HG02943 (cell line): Measurements from ENCODE around the gene FMNL1.
"Not testable (repeated sequence)": the region's sequence is repeated elsewhere in the genome, so short reads cannot be mapped to it uniquely, and the experiment has no call there.

Experiments
- ATAC-seq: cut with Tn5 transposase; IDR thresholded peaks from one replicate; pipeline ENCODE4 v1.9.1; 2021; ENCODE audit warnings: mild to moderate bottlenecking, low read depth, moderate library complexity; ENCODE audit not compliant: unreplicated experiment

The FMNL1 gene, protein sequence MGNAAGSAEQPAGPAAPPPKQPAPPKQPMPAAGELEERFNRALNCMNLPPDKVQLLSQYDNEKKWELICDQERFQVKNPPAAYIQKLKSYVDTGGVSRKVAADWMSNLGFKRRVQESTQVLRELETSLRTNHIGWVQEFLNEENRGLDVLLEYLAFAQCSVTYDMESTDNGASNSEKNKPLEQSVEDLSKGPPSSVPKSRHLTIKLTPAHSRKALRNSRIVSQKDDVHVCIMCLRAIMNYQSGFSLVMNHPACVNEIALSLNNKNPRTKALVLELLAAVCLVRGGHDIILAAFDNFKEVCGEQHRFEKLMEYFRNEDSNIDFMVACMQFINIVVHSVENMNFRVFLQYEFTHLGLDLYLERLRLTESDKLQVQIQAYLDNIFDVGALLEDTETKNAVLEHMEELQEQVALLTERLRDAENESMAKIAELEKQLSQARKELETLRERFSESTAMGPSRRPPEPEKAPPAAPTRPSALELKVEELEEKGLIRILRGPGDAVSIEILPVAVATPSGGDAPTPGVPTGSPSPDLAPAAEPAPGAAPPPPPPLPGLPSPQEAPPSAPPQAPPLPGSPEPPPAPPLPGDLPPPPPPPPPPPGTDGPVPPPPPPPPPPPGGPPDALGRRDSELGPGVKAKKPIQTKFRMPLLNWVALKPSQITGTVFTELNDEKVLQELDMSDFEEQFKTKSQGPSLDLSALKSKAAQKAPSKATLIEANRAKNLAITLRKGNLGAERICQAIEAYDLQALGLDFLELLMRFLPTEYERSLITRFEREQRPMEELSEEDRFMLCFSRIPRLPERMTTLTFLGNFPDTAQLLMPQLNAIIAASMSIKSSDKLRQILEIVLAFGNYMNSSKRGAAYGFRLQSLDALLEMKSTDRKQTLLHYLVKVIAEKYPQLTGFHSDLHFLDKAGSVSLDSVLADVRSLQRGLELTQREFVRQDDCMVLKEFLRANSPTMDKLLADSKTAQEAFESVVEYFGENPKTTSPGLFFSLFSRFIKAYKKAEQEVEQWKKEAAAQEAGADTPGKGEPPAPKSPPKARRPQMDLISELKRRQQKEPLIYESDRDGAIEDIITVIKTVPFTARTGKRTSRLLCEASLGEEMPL

DNA sequence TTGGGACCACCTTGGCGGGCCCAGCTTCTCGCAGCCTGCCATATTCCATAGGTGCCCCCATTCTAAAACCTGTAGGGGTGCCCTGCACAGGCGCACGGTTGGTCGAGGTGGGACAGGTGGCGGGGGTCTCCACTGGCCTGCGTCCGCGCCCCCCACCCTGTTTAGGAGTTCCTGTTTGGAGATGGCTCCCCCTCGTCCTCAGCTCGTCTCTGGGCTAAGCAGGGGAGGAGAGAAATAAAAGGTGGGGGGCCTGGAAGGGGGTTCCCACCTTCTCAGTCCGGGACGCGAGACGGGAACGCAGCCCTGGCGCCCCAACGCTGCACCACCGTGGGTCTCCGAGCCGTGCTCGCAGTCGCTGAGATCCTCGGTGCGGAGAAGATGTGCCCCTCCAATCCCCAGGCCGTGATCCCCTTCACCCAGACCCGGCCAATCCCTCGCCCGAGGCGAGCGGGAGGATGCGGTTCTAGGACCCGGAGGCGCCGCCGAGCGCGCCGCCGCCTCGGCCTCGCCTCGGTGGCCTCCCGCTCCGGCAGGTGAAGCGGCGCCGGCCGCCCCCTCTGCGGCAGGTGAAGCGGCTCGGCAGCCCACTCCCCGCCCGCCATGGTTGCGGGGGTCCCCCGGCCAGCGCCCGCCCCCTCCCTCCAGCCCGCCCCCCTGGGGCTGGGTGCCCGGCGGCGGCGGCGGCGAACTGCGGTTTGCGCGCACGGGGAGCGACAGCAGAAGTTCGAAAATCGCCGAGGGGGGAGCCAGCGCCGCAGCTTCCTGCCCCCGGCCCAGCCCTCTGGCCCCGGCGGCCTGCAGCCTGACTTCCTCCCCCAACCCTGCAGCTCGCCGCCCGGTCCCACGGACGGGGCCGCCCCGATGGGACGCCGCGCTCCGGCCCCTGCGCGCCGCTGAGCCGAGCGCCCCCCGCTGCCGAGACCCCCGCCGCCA, at the start of gene FMNL1:
FMNL1 (plus strand) TSS at position 805 of the 933 bp plus-strand sequence. CDS start 240 bp downstream, outside the sequence.
- no peak for ATAC-seq

DNA sequence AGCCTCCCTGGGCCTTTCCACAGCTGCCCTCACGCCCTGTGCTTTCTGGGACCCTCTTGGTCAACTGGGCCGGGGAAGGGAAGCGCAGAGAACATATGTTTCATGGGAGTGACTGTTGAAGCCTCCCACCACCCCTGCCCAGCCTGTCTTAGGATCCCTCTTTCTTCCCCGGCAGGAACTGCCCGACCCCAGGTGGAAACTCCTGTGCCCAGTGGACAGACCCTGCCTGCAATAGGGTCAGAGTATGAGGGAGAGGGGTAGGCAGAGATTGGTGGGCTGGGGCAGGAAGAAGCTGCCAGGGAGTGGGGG, 49.5 kb upstream of the FMNL1 start:
- no peak for ATAC-seq

DNA sequence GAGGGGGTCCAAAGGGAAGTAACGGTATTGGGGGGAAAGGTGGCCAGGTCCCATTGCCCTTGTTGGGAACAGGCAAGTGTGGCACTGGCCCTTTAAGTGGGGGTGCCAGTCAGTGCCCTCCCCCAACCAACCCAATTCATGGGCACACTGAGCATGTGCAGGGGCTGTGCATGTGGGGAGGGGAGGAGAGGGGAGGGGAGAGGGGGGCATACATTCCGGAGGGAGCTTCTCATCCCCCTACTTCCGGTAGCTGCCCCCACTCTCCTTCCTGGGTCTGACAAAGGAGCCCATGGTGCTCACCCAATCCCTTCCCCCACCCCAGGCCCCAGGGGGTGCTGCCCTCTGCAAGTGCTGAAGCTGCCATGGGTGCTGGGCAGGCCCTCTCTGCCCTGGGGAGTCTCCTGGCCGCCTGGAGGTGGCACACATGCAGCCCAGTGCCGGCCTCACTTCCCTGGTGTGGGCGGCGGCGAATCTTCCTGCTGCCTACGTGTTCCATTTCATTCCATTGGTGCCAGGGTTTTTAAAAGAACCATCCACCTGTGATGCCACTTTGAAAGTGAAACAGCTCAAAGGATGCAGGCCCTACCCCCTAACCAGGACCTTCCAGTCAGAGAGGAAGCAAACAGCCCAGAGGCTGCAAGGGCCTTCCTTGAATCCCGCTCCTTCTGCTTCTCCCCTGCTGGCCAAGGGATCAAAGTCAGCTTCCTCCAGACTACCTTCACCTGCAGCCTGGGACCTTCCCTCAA, 49.0 kb upstream of the FMNL1 start:
- ATAC-seq = no peak

DNA sequence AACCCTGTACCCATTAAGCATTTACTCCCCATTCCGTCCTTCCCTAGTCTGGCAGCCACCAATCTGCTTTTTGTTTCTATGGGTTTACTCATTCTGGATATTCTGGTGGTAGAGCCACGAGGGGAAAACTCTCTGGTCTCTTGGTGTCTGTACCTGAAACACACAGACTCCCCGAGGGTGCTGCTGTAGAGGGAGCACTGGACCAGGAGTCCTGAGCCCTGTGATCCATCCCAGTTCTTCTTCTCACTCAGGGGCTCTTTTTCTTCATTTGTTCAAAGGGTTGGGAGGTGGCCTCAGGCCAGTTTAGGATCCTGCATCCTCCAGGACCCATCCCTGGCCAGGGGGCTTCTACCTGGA, 45.9 kb upstream of the FMNL1 start:
- no peak for ATAC-seq

DNA sequence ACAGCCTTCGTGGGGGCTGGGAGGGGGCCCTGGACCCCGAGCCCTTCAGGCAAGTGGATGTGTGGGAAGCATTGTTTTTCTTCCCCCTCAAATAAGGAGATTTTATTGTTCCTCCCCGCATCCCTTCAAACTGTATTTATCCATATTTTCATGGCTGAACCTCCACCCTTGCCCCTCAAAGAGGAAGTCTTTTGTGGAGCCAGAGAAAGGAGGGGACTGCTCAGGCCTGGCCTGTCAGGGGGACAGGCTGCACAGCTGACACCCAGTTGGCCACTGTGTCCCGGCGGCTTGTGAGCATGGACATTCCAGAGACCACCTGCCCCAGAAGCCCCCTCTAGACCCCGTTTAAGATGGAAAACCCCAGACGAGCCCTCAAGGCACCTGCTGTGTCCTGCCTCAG, 44.1 kb upstream of the FMNL1 start:
- no peak for ATAC-seq

DNA sequence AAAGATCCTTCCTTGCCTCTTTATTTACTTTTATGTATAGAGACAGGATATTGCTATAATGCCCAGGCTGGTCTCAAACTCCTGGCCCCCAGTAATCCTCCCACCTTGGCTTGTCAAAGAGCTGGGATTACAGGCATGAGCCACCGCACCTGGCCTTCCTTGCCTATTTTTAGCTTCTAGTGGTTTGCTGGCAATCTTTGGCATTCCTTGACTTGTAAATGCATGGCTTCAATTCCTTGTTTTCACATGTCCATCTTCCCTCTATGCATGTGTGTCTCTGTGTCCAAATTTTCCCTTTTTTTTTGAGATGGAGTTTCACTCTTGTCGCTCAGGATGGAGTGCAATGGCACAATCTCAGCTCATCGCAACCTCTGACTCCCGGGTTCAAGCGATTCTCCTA, 37.5 kb upstream of the FMNL1 start:
- no peak for ATAC-seq

DNA sequence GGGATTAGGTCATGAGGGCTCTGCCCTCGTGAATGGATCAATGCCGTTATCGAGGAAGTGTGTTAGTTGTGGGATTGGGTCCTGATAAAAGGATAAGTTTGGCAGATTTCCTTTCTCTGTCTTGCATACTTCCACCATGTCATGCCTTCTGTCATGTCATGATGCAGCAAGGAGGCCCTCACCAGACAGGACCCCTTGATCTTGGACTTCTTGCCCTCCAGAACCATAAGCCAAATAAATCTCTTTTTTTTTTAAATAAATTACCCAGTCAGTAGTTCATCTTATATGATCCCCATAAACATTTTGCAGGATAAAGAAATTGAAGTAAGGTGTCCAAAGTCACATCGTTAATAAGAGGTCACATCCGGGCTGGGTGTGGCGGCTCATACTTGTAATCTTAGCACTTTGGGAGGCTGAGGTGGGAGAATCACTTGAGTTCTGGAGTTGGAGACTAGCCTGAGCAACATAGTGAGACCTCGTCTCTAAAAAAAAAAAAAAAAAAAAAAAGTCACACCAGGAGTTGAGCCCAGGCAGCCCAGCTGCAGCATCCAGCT, 34.8 kb upstream of the FMNL1 start:
- ATAC-seq = no peak

DNA sequence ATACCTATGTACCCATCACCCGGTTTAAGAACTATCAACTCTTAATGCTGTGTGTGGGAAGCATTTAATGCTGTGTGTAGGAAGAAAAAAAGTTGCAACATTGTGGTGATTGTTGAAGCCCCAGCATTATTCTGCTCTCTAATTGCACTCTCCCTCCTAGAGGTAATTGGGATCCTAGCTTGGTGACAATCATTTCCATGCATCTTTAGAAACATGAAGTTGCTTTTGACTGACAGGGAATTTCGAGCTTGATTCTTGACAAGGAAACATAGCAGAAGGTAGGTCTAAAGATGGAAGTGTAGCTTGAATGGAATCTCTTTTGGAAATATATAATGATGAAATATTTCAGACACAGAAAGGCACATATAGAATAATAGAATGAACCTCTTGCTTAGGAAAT, 32.7 kb upstream of the FMNL1 start:
- no peak for ATAC-seq

DNA sequence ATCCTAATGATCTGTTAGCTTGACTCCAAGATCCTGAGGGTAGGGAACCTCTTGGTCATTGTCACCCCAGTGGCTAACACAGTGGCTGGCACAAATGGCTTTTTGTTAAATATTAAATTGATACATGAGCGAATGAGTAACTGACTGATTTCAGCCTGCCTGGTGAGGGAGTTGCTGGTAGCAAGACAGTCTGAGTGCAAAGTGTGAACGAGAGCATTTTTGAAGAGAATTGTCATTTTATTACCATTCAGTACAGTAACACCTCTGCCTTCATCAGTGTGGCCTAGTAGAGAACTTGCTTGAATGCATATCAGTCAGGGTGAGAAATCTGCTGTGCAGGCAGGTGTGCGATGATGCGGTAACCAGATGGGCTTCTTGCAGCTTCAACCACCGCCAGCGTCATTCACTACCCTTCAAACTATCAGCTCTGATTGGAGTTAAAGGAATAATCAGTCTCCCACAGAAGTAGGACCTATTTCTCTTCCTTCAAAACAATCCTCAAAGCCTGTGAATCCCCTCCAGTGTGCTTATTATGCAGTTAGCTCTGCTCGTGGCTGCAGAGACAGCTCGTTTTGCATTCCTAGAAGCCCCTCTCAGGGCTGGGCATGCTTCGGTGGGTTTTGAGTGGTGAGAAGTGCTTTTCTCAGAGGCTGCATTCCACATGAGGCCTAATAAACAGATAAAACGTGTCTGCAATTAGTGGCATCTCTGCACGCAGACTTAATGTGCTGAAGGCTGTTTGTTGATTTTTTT, 31.0 kb upstream of the FMNL1 start:
- no peak for ATAC-seq

DNA sequence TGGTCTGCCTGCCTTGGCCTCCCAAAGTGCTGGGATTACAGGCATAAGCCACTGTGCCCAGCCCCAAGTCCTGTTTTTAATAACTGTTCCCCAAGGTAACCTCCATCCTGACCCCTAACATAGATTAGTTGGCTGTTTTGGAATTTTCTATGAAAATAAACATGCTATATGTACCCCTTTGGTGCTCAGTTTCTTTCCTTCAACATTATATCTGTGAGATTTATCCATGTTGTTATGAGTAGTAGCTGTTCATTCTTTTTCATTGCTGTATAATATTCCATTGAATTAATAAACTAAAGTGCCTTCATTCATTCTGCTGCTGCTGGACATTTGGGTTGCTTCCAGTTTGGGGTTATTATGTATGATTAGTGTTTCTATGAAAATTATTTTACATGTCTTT, 26.3 kb upstream of the FMNL1 start:
- ATAC-seq = no peak

DNA sequence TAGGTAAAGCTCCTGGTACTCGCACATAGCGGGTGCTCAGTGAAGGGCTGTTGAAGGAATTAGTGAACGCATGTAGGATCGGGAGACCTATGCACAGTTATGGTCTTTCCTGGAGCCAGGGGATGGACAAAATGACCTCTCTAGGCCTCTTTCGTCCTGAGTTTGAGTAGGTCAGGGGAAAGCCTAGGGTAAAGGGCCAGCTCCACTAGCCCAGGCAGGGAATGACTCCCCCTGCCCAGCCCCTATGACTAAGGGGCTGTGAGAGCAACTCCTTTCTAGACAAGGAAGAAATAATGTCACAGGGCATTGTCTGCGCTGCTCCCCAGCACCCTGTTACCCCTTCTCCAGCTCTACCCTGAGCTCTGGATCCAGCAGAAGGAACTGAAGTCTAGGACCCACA, 24.6 kb upstream of the FMNL1 start:
- ATAC-seq = no peak

DNA sequence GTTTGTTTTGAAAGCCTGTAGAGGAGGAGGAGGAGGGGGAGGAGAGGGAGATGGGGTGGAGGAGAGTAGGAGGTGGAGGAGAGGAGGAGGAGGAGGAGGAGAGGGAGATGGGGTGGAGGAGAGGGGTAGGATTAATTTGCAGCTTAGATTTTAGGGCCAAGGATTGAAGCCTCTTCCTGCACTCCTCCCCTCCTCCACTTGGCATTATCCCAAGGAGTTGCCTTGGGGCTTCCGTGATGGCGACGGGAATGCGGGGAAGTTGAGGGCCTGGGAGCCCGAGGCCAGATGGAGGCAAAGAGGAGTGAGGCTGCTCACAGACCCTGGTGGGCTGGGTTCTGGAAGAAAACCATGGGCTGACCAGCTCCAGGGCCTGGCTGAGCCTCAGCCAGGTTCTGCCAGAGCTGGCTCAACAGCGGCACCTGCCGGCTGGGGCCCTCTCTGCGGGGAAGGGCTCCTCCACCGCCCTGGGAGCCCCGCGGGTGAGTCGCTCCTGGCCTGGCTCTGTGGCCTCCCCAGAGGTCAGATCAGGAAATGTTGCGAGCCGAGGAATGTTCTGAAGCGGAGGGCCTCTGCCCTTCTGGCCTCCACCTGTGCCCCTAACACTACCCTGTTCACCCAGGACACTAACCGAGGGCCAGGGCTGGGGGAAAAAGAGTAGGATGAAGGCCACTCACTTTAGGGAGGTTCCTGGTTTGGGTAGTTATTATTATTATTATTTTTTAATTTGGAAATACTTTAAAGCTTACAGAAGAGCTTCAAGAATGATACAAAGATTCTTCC, 23.9 kb upstream of the FMNL1 start:
- ATAC-seq = no peak

DNA sequence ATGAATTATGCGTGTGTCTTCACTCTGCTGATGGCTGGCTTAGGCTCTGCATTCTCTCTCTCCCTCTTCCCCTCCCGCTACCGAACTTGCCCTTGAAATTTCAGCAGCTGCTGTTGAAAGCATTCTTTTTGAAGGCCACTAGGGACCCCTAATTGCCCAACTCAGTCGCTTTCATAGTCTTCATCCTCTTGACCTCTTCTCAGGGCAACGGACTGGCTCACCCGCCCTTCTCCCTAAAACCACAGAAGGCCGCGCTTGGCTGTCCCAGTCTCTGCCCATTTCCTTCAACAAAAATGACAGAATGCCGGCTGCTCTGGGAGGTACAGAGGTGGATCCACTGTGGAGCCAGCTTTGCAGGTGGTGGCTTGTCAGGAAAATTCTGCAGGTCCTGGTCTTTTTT, 21.0 kb upstream of the FMNL1 start:
- ATAC-seq = no peak

DNA sequence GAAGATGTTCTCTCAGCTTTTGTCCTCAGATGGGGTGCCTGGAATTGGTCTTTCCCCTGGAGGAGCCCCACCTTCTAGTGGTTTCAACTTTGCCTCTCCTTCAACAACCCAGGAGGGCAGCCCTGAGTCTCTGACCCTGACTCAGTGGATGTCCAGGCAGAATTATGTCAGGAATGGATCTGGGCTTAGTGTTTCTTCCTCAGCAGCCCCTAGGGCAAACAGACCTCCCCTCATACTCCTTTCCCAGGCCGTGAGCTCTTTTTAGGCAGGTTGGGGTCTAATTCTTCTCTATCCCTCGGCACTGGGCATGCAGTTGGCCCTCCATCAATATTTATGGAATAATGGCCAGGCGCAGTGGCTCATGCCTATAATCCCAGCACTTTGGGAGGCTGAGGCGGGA, 20.2 kb upstream of the FMNL1 start:
- ATAC-seq = no peak

DNA sequence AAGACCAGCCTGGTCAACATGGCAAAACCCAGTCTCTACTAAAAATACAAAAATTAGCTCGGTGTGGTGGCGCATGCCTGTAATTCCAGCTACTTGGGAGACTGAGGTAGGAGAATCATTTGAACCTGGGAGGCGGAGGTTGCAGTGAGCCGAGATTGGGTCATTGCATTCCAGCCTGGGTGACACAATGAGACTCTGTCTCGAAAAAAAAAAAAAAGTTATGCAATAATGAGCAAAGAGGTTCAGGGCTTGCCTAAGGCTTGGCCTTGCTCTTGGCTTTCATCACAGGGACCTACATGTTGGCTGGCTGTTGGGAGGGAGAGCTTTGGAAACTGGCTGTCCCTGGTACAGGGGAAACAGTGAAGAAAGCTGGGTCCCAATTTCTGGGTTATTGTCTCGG, 19.8 kb upstream of the FMNL1 start:
- not testable (repeated sequence) for ATAC-seq

DNA sequence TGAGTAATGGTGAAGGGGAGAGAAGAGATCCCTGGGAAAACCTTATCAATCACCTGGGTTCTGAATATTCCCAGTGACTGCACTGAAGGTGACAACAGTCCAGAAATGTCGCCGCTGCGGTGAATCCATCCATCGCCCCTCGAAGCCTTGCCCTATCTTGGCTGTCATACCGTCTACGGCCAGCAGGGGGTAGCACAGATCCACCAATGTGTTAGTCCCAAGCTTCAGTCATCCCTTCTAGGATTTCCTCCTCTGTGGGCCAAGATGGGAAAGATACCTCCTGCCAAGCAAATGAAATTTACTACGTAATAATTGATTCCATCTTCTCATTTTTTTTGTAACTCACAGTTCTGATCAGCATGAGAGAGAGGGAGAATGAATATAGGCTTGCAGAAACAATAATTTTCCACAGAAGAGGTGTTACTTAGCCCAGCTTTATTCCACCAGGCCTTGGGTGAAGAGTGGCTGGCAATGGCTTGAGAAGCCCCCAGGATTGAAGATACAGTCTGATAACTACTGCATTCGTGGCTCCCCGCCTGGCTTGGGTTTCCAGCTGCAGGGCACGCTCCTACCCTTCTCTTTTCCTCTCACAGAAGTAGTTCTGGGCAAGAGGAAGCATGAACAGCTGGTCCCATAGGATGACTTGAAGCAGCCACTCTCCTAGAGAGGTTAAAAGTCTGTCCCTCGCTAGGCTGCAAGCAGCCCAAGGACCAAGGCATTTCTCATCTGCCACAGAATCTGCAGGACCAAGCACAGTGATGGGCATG, 2.6 kb upstream of the FMNL1 start:
- ATAC-seq = no peak

DNA sequence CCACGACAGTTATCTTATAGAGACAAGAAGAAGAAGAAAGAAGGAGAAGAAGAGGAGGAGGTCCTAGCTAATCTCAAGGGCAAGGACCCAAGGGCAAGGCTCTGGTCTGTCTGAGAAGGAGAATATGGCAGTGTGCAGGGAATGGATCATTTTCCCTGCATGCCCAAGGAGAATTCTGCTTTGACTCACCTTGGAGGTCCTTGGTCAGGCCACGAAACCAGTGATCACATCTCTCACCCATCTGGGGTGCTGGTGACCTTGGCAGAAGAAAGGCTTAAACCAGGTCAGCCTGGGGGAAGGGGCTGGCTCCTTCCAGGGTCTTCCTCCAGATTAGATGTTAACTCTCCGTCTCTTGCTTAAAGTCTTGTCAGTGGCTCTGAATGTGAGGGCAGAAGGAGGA, 1.6 kb upstream of the FMNL1 start:
- ATAC-seq = no peak

DNA sequence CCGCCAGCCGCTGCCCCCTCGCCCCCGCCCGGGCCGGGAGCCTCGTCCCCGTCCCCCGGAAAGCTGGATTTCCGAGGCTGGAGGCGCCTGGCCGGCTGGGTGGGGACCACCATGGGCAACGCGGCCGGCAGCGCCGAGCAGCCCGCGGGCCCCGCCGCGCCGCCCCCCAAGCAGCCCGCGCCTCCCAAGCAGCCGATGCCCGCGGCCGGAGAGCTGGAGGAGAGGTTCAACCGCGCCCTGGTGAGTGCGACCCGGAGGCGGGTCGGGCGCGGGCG, 266 bp downstream of the FMNL1 start:
- no peak for ATAC-seq
